Measurements from ENCODE around the gene LRRC75A. TPM values are rescaled to one million over a fixed set of nuclear protein-coding genes. Genes with fewer than 3 reads are reported as not detected.
"Not testable (repeated sequence)": the region's sequence is repeated elsewhere in the genome, so short reads cannot be mapped to it uniquely, and the experiment has no call there.

The LRRC75A gene
- total RNA-seq, 1 donor from 2014 or later: 0.08 TPM

GRCh38 chr17:16428098-16428882, 63.7 kb downstream of the LRRC75A start:
- ATAC-seq: peak; percentile 39

DNA sequence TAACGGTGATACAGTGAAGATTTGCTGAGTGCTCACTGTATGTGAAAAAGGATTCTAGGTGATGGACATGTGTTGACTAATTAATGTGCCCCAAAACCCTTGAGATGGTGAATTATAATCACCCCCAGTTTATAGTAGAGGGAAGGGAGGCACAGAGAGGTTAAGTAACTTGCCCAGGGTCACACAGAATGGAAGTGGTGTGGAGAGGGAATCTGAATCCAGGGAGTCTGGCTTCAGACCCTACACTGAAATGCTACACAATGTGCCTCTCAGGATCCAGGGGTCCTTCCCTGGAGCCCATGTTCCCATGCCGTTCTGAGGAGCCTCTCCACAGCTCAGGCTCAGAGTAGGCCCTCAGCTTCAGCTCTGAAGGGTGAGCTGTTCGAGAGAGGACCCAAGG, 65.0 kb downstream of the LRRC75A start:
- no peak for ATAC-seq

DNA sequence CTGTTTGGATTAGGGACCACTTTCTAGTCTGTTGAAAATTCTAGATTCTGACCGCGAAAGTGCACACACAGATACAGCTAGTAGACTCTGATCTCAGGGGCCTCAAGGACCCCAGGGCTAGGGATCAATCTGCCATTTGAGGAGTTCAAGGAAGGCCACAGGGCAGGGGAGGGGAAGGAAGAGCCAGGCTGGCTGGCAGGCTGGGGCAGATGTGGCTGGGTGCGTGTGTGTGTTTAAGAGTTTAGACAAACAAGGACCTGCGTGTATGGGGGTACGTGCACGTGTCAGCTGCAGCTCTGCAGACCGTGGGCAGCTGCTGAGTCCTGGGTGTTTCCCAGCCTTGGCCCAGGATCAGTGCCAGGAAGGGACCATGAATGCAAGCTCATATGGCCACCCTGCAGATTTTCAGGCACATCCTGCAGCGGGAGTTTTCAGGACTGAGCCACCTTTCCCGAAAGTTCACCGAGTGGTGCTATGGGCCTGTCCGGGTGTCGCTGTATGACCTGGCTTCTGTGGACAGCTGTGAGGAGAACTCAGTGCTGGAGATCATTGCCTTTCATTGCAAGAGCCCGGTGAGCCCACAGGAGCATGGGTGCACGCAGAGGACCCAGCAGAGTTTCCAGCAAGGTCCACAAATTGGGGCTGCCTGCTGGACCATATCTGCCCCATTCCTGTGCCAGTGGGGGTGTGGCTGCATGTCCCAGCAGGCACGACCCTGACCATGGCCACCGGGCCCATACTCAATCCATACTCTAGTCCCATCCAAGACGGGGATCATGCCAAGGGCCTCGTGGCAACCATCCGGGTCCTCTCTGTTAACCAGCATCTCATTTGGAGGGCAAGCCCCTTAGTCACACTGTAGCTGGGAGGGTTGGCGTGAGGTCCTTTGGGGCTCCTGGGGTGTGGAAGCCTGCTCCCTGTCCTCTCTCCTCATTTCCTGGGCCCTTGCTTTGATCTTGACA, 66.0 kb downstream of the LRRC75A start:
- ATAC-seq: no peak

GRCh38 chr17:16425202-16425601, 66.8 kb downstream of the LRRC75A start:
- ATAC-seq: no peak

DNA sequence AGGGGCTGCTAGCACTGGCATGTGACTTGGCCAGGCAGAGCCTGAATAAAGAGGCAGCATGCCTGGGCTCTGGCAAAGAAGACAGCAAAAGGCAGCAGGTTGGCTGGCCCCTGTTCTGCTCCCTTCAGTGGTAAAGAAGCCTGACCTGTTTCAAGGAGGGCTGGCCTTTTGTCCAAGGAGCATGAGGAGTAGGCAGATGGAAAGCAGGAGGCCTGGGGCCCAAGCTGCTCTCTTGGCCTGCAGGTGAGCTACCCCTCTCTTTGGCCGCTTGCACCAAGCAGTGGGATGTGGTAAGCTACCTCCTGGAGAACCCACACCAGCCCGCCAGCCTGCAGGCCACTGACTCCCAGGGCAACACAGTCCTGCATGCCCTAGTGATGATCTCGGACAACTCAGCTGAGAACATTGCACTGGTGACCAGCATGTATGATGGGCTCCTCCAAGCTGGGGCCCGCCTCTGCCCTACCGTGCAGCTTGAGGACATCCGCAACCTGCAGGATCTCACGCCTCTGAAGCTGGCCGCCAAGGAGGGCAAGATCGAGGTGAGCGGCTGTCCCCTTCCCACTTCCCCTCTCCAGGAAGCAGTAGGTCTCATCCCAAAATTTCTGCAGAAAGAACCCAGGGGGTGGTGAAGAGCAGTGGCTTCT, 68.6 kb downstream of the LRRC75A start:
- ATAC-seq: no peak

- no peak for ATAC-seq
Measured at GRCh38 chr17:16422416-16422815, 69.6 kb downstream of the LRRC75A start.

DNA sequence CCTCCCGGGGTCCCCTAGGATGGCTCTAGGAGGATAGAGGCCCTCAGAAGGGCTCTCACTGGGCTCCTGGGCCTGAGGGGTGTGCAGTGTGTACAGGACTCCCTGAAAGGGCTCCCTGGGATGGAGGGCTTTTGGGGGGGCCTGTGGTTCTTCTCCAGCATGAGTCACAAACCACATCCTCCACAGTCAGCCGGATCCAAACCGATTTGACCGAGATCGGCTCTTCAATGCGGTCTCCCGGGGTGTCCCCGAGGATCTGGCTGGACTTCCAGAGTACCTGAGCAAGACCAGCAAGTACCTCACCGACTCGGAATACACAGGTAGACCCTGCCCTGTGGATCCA, 72.1 kb downstream of the LRRC75A start:
- ATAC-seq: no peak

GRCh38 chr17:16419074-16419928, 72.7 kb downstream of the LRRC75A start:
- peak; percentile 38 for ATAC-seq

DNA sequence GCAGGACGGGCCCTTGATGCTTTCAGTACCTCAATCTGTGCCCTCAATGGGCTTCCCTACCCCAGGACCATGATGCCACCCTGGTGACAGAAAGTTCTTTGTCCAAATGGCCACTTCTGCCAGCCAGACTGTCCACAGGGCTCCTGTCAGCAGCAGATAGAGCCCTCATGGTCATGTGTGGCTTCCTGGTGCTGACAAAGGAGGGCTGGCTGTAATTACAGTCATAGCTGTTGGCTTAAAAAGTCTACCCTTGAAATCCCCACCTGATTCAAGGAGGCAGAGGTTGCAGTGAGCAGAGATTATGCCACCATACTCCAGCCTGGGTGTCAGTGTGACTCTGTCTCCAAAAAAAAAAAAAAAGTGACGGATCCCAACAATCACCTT, 73.3 kb downstream of the LRRC75A start:
- no peak for ATAC-seq

GRCh38 chr17:16417896-16418684, 73.9 kb downstream of the LRRC75A start:
- ATAC-seq: no peak

DNA sequence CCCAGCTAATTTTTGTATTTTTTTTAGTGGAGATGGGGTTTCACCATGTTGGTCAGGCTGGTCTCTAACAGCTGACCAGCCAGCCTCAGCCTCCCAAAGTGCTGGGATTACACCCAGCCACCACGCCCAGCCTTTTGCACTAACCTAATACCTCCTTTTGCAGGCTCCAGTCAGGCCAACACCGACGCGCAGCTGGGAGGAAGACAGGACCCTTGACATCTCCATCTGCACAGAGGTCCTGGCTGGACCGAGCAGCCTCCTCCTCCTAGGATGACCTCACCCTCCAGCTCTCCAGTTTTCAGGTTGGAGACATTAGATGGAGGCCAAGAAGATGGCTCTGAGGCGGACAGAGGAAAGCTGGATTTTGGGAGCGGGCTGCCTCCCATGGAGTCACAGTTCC, 74.6 kb downstream of the LRRC75A start:
- ATAC-seq: no peak

DNA sequence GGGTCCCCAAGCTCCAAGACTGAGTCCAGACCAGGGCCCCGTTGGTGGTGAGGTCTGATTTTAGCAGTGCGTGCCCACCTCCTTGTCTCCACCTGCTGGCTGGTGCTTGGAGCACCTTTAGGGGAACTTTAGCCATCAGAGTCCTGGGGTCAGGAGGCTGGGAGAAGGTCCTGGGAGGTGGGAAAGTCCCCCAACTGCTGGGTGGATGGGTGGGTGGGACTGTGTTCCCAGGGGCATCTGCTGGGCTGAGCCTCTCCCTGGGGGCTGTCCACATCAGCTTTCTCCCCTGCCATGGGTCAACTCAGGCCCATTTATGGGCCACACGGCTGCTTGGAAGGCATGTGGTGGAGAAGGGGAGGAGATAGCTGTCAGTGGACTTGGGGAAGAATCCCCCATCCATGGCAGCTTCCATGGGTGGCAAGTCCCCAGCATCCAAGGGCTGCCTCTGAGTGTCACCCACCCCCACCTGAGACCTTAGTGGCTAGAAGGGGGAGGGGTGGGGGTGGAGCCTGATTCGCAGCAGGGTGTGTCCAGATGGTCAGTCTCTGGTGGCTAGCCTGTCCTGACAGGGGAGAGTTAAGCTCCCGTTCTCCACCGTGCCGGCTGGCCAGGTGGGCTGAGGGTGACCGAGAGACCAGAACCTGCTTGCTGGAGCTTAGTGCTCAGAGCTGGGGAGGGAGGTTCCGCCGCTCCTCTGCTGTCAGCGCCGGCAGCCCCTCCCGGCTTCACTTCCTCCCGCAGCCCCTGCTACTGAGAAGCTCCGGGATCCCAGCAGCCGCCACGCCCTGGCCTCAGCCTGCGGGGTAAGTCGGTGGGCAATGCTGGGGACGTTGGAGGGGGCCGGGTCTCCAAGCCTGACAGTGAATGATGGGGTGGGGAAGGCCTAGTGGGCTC, 76.7 kb downstream of the LRRC75A start, which contains the start of gene TRPV2:
TSS of gene TRPV2 (plus strand) at position 541 of the 894 bp plus-strand sequence. CDS start 2,098 bp downstream, outside the sequence.
- ATAC-seq: peak; percentile 25

- ATAC-seq: peak; percentile 44
Measured at GRCh38 chr17:16407911-16408588, 83.9 kb downstream of the LRRC75A start.

GRCh38 chr17:16406742-16407674, 85.0 kb downstream of the LRRC75A start:
- ATAC-seq: peak; percentile 33

- ATAC-seq: not testable (repeated sequence)
Measured at GRCh38 chr17:16403847-16404246, 88.1 kb downstream of the LRRC75A start.

- peak; percentile 35 for ATAC-seq
Measured at GRCh38 chr17:16398270-16399267, 93.4 kb downstream of the LRRC75A start.

DNA sequence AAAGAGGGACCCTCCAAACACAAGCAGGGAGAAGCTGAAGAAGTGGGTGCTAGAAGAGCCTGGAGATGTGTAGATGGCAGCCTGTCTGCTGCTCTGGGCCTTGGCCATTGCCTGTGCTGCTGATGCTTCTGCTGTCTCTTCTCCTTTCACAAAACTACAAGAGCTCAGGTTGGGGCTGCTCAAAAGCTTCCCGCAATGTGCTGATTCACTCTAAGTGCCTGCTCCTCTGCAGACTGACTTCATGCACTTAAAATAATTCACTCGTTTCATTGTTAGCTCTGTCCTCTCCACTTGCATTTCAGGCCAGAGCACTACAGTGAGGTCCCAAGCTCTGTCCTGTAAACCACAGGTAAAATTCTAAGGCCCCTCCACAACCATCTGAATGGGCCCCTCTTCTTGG, 95.3 kb downstream of the LRRC75A start:
- not testable (repeated sequence) for ATAC-seq

Measured in esophagus mucosa (tissue), 1 donor.